PC-9 (cell line): ENCODE measurements around the gene DUSP22.

ENCODE experiments used
- CTCF ChIP-seq: fragments of 200-600 bp; sonication (generic); conservative IDR thresholded peaks from 2 replicates; pipeline ENCODE4 v1.6.1; 2017; ENCODE audit warnings: mixed run types, antibody characterized with exemption, mild to moderate bottlenecking, moderate library complexity
- EZH2 ChIP-seq: fragments of 200-600 bp; sonication (generic); IDR thresholded peaks from 2 replicates; pipeline ENCODE4 v1.8.0; 2017; ENCODE audit warnings: antibody characterized with exemption, low read depth

GRCh38 chr6:339480-339879, 47.2 kb downstream of the DUSP22 start:
- TF ChIP-seq CTCF (no peak), EZH2 (no peak)
